BJ (cell line): ENCODE measurements around the gene CASKIN1. TPM values are rescaled to one million over a fixed set of nuclear protein-coding genes. Genes with fewer than 3 reads are reported as not detected.

Experiments used
- CTCF ChIA-PET: fragments of 350-600 bp; formaldehyde crosslinking; extraction: SDS; loops from one replicate; lab custom pipeline; 2021; ENCODE audit warnings: antibody characterized with exemption, inconsistent platforms; lab: Yijun Ruan, JAX
- POLR2A ChIA-PET: fragments of 300-600 bp; sonication (Branson Sonifier 250); formaldehyde crosslinking; extraction: SDS; loops from one replicate; lab custom pipeline; 2021; ENCODE audit warnings: antibody characterized with exemption; lab: Charles Lee
- DNase-seq: peaks from one replicate; pipeline ENCODE4 v3.0.0-alpha.2; 2011; ENCODE audit warnings: low read depth
- H3K27me3 ChIP-seq: 2 replicates; pipeline ENCODE4 v1.6.0; 2011; ENCODE audit warnings: low read length; ENCODE audit not compliant: control insufficient read depth, insufficient read depth
- H3K36me3 ChIP-seq: 2 replicates; pipeline ENCODE4 v1.5.1; 2011; ENCODE audit warnings: low read length; ENCODE audit not compliant: control insufficient read depth, insufficient read depth
- H3K4me3 ChIP-seq: 2 replicates; pipeline ENCODE4 v1.5.1; 2011; ENCODE audit warnings: low read depth, mild to moderate bottlenecking, control low read depth, low read length
- polyA plus RNA-seq: library from polyadenylated mRNA; depleted of rRNA; stranded (reverse); fragments of >200 nt; gene quantifications from 2 replicates; pipeline ENCODE4 v1.2.3, GENCODE V29; 2011
- TF ChIP-seq, protein P1 (sequence below): IDR thresholded peaks from 2 replicates; pipeline ENCODE4 v1.5.1; 2011; ENCODE audit warnings: low read depth, mild to moderate bottlenecking, control low read depth, inconsistent platforms, low read length, moderate library complexity; ENCODE audit not compliant: insufficient read depth

The CASKIN1 gene
- polyA plus RNA-seq, 1 experiment: 0.01 TPM

DNA sequence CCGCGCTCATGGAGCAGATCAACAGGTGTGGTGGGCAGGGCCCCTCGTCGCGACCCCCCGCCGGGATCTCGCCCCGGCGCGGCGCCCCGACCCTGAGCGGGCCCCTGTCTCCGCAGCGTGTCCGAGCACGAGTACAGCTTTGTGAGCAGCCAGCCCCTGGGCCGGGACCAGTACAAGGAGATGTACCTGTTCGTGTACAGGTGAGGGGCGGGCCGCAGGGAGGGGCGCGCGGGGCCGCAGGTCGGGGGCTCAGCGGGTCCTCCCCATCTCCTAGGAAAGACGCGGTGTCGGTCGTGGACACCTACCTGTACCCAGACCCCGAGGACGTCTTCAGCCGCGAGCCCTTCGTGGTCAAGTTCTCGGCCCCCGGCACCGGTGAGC is 40.7 kb upstream of the CASKIN1 start:
- Histone ChIP-seq H3K27me3 (no peaks in the 10 kb centered on the region), H3K4me3 (no peak overlapping the region), H3K36me3 (peaks cover 25% of the 10 kb centered on the region)
- DNase-seq: no peak
- ChIA-PET CTCF (no interaction called here), POLR2A (no interaction called here)
- TF ChIP-seq, protein P1, sequence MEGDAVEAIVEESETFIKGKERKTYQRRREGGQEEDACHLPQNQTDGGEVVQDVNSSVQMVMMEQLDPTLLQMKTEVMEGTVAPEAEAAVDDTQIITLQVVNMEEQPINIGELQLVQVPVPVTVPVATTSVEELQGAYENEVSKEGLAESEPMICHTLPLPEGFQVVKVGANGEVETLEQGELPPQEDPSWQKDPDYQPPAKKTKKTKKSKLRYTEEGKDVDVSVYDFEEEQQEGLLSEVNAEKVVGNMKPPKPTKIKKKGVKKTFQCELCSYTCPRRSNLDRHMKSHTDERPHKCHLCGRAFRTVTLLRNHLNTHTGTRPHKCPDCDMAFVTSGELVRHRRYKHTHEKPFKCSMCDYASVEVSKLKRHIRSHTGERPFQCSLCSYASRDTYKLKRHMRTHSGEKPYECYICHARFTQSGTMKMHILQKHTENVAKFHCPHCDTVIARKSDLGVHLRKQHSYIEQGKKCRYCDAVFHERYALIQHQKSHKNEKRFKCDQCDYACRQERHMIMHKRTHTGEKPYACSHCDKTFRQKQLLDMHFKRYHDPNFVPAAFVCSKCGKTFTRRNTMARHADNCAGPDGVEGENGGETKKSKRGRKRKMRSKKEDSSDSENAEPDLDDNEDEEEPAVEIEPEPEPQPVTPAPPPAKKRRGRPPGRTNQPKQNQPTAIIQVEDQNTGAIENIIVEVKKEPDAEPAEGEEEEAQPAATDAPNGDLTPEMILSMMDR: no peak

DNA sequence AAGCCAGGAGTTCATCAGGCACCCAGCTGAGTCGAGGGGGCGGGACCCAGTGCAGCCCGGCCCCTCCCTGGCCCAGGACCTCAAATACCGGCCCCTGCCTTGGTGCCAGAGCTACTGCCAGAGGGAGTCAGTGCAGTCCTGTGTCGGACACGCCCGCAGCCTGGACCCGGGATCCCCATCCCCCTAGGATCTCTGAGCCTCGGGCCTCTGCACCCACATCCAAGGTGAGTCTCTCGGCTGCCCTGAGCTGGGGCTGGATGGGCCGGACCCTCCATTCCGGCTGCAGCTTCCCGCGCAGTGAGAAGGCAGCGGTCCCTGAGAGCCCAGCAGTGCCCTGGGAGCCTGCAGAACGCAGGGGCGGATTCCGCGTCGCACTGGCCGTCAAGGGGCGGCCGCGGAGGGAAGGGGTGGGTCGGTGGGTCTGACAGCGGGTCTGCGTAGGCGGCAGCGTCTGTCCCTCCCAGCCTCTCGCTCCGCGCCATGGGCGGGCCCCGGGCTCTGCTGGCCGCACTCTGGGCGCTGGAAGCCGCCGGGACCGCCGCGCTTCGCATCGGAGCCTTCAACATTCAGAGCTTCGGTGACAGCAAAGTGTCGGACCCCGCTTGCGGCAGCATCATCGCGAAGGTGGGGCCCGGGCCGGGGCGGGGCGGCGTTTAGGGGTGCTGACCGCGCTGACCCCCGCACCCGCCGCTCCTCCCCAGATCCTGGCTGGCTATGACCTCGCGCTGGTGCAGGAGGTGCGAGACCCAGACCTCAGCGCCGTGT is 40.1 kb upstream of the CASKIN1 start, which contains the start of gene DNASE1L2:
Gene DNASE1L2 (plus strand): TSS at position 108 of the 765 bp plus-strand sequence. CDS start 373 bp downstream, at position 481.
- CTCF ChIA-PET: no interaction called here
- no peak for DNase-seq
- Histone ChIP-seq H3K4me3 (no peak within 1 kb of the TSS; the same call in 1 of the 2 replicates), H3K27me3 (no peaks in the 10 kb centered on the region), H3K36me3 (peaks cover 30% of the 10 kb centered on the region)
- POLR2A ChIA-PET: interaction anchor here (0.6 kb wide), 1 partner anchor 232 kb away, joined by 4 read pairs; no protein-coding TSS in a partner anchor
- TF ChIP-seq, protein P1: no peak

DNA sequence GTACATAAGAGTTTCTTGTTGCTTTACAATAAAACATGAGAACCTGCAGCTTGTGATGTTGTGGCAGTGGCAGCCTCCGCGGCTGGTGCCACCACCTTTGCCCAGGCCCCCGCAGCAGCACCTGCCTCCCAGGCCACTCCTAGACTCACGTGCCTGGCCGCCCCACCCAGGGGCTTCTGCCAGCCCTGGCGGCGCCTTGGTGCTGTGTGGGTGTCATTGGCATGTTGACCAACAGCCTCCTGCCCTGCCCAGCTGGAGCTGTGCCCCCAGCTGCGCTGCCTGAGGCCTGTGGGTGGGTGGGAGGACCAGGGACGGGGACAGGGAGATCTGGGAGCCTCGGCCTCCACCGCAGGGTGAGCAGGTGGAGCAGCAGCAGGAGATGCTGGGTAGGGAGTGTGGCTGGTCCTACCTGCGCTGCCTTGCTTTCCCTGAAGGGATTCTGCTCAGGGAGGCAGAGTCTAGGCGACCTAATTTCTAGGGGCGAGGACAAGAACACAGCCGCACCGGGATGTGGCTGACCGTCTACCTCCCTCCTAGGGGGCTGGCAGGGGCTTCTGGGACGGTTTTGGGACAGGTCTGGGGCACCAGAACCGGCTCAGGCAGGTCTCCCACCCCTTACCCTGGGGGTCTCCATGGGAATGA is 39.4 kb upstream of the CASKIN1 start:
- TF ChIP-seq, protein P1: no peak
- H3K4me3 ChIP-seq: no peak overlapping the region
- no peak for DNase-seq
- CTCF ChIA-PET: no interaction called here
- no peaks in the 10 kb centered on the region for H3K27me3 ChIP-seq
- H3K36me3 ChIP-seq: peaks cover 33% of the 10 kb centered on the region
- POLR2A ChIA-PET: interaction anchor here (0.6 kb wide), 1 partner anchor 233 kb away, joined by 4 read pairs; no protein-coding TSS in a partner anchor

DNA sequence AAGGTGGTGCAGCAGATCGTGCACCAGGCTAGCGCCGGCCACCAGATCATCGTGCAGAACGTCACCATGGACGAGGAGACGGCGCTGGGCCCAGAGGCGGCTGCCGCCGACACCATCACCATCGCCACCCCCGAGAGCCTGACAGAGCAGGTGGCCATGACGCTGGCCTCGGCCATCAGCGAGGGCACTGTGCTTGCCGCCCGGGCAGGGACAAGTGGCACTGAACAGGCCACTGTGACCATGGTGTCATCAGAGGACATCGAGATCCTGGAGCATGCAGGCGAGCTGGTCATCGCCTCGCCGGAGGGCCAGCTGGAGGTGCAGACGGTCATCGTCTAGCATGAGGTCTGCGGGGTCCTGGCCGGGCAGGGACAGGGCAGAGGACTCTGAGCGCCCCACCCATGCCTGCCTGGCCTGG is 38.8 kb upstream of the CASKIN1 start:
- ChIA-PET POLR2A (no interaction called here), CTCF (no interaction called here)
- DNase-seq: no peak
- Histone ChIP-seq H3K4me3 (no peak overlapping the region), H3K27me3 (no peaks in the 10 kb centered on the region), H3K36me3 (peaks cover 33% of the 10 kb centered on the region)
- TF ChIP-seq, protein P1: no peak

DNA sequence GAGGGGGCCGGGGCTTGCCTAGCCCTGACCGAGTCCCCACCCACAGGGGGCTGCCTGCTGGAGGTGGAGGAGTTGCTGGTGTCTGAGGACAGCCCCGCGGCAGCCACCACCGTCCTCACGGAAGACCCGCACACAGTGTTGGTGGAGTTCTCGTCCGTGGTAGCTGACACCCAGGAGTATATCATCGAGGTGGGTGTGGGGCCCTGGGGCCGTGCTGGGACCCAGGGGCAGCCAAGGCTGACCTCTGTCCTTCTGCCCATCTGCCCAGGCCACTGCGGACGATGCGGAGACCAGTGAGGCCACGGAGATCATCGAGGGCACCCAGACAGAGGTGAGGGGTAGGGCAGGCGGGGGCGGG is 38.4 kb upstream of the CASKIN1 start:
- ChIA-PET POLR2A (no interaction called here), CTCF (no interaction called here)
- no peak for DNase-seq
- no peak overlapping the region for H3K4me3 ChIP-seq
- TF ChIP-seq, protein P1: no peak
- peaks cover 33% of the 10 kb centered on the region for H3K36me3 ChIP-seq
- H3K27me3 ChIP-seq: no peaks in the 10 kb centered on the region
